ENCODE results near the gene TANGO6. TPM values are rescaled to one million over a fixed set of nuclear protein-coding genes. Genes with fewer than 3 reads are reported as not detected.
"Not testable (repeated sequence)": the region's sequence is repeated elsewhere in the genome, so short reads cannot be mapped to it uniquely, and the experiment has no call there.

Gene TANGO6
- total RNA-seq, 1 donor from 2014 or later: 10.9 TPM

DNA sequence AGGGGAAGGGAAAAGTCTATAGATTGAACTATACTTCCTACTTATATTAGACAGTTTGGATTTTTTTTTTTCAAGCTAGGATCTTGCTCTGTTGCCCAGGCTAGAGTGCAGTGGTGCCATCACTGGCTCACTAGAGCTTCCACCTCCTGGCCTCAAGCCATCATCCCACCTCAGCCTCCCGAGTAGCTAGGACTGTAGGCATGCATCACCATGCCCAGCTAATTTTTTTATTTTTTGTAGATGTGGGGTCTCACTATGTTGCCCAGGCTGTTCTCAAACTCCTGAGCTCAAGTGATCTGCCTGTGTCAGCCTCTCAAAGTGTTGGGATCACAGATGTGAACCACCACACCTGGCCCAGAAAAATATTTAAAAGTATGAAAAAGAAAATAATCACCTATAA is 141.1 kb downstream of the TANGO6 start:
- H3K36me3 ChIP-seq (ENCODE audit: control insufficient read depth, insufficient read depth, low read length): no peaks in the 10 kb centered on the region
- no peak overlapping the region for H3K4me3 ChIP-seq (ENCODE audit: low read depth, low read length)
- DNase-seq (ENCODE audit: low read depth): no peak
- TF ChIP-seq, protein P1, sequence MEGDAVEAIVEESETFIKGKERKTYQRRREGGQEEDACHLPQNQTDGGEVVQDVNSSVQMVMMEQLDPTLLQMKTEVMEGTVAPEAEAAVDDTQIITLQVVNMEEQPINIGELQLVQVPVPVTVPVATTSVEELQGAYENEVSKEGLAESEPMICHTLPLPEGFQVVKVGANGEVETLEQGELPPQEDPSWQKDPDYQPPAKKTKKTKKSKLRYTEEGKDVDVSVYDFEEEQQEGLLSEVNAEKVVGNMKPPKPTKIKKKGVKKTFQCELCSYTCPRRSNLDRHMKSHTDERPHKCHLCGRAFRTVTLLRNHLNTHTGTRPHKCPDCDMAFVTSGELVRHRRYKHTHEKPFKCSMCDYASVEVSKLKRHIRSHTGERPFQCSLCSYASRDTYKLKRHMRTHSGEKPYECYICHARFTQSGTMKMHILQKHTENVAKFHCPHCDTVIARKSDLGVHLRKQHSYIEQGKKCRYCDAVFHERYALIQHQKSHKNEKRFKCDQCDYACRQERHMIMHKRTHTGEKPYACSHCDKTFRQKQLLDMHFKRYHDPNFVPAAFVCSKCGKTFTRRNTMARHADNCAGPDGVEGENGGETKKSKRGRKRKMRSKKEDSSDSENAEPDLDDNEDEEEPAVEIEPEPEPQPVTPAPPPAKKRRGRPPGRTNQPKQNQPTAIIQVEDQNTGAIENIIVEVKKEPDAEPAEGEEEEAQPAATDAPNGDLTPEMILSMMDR (IDR thresholded peaks at IDR 0.05; ENCODE audit: insufficient read depth, low read length, poor library complexity, severe bottlenecking): no peak
- H3K27me3 ChIP-seq (ENCODE audit: control insufficient read depth, insufficient read depth, low read length): no peaks in the 10 kb centered on the region

GRCh38 chr16:68985268-68985667 is 141.9 kb downstream of the TANGO6 start:
- no peaks in the 10 kb centered on the region for H3K36me3 ChIP-seq (ENCODE audit: control insufficient read depth, insufficient read depth, low read length)
- no peak overlapping the region for H3K4me3 ChIP-seq (ENCODE audit: low read depth, low read length)
- no peak for DNase-seq (ENCODE audit: low read depth)
- H3K27me3 ChIP-seq (ENCODE audit: control insufficient read depth, insufficient read depth, low read length): no peaks in the 10 kb centered on the region
- TF ChIP-seq, protein P1 (IDR thresholded peaks at IDR 0.05; ENCODE audit: insufficient read depth, low read length, poor library complexity, severe bottlenecking): no peak

DNA sequence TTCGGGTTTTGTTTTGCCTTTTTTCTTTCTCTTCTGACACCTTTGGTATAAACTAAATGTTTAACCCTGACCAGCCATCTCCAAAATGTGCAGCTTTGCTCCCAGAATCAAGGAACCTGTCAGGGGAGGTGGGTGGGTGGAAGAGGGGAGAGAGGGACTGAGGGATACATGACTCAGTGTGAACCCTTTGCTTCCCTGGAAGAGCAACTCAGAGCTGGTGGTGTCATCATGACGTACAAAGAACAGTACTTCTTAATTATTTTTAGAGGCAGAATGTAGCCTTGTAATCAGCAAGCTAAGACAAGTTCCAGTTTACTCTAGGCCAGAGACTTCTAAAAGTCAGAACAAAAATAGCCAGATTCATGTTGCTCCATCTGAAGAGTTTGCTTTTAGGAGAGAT is 142.5 kb downstream of the TANGO6 start:
- no peaks in the 10 kb centered on the region for H3K27me3 ChIP-seq (ENCODE audit: control insufficient read depth, insufficient read depth, low read length)
- no peak for DNase-seq (ENCODE audit: low read depth)
- no peaks in the 10 kb centered on the region for H3K36me3 ChIP-seq (ENCODE audit: control insufficient read depth, insufficient read depth, low read length)
- no peak overlapping the region for H3K4me3 ChIP-seq (ENCODE audit: low read depth, low read length)
- TF ChIP-seq, protein P1 (IDR thresholded peaks at IDR 0.05; ENCODE audit: insufficient read depth, low read length, poor library complexity, severe bottlenecking): no peak

DNA sequence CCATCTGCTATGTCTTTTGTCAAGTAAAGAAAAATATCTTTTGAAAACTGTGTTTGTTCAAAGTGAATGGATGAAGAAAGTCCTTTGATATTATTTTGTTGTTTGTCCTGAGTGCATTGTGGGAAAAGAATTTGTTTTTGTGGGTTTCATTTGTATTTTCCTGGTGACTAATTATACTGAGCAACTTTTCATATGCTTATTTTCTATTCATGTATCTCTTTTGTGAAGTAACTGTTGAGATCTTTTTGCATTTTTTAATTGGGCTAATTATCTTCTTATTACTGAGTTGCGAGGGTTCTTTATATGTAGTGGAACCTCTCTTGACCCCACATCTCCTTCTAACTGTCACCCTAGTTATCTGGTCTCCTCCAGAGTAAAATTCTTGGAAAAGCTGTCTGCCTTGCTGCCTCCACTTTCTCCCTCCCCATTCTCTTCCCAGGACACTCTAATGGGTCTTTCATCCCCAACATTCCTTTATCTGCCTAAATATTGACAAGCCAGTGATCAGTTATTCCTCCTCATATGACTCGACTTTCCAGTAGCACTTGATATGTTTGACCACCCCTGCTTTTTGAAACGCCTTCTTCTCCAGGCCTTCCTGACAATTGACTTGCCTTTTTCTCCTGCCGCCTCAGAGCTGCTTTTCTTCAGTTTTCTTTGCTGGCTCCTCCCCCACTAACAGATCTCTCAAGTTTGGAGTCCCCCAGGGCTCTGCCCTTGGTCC is 144.6 kb downstream of the TANGO6 start:
- H3K36me3 ChIP-seq (ENCODE audit: control insufficient read depth, insufficient read depth, low read length): no peaks in the 10 kb centered on the region
- TF ChIP-seq, protein P1 (IDR thresholded peaks at IDR 0.05; ENCODE audit: insufficient read depth, low read length, poor library complexity, severe bottlenecking): no peak
- no peaks in the 10 kb centered on the region for H3K27me3 ChIP-seq (ENCODE audit: control insufficient read depth, insufficient read depth, low read length)
- H3K4me3 ChIP-seq (ENCODE audit: low read depth, low read length): no peak overlapping the region
- no peak for DNase-seq (ENCODE audit: low read depth)

DNA sequence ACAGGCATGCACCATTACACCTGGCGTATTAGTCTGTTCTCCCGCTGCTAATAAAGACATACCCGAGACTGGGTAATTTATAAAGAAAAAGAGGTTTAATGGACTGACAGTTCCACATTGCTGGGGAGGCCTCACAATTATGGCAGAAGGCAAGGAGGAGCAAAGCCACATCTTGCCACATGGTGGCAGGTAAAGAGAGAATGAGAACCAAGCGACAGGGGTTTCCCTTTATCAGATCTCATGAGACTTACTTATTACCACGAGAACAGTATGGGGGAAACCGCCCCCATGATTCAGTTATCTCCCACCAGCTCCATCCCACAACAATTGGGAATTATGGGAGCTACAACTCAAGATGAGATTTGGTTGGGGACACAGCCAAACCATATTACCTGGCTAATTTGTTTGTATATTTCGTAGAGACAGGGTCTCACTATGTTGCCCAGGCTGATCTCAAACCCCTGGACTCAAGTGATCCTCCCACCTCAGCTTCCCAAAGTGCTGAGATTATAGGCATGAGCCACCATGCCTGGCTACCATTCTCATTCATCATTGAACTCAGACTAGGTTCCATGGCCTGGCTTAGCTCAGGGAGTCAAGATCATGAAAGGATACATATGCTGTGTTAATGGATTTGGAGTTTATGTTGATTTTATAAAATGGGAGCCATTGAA is 147.0 kb downstream of the TANGO6 start:
- not testable (repeated sequence) for DNase-seq (ENCODE audit: low read depth); H3K27me3 ChIP-seq (ENCODE audit: control insufficient read depth, insufficient read depth, low read length); H3K36me3 ChIP-seq (ENCODE audit: control insufficient read depth, insufficient read depth, low read length); H3K4me3 ChIP-seq (ENCODE audit: low read depth, low read length)

GRCh38 chr16:68991075-68991474 is 147.7 kb downstream of the TANGO6 start:
- no peak for DNase-seq (ENCODE audit: low read depth)
- TF ChIP-seq, protein P1 (IDR thresholded peaks at IDR 0.05; ENCODE audit: insufficient read depth, low read length, poor library complexity, severe bottlenecking): no peak
- Histone ChIP-seq H3K4me3 (ENCODE audit: low read depth, low read length) (no peak overlapping the region), H3K27me3 (ENCODE audit: control insufficient read depth, insufficient read depth, low read length) (no peaks in the 10 kb centered on the region), H3K36me3 (ENCODE audit: control insufficient read depth, insufficient read depth, low read length) (no peaks in the 10 kb centered on the region)
